MM.1S (cell line): Measurements from ENCODE around the gene SIM1.

ENCODE experiments used
- EZH2 ChIP-seq: fragments of 300-600 bp; sonication (generic); optimal IDR thresholded peaks from 2 replicates; pipeline ENCODE3; 2017; ENCODE audit warnings: low read depth, mild to moderate bottlenecking, antibody characterized with exemption, low read length, mixed read lengths
- TF ChIP-seq, protein P1 (sequence below): fragments of 300-600 bp; sonication (generic); IDR thresholded peaks from 2 replicates; pipeline ENCODE4 v1.5.1; 2016; ENCODE audit warnings: antibody characterized with exemption, low read length, mixed read lengths

DNA sequence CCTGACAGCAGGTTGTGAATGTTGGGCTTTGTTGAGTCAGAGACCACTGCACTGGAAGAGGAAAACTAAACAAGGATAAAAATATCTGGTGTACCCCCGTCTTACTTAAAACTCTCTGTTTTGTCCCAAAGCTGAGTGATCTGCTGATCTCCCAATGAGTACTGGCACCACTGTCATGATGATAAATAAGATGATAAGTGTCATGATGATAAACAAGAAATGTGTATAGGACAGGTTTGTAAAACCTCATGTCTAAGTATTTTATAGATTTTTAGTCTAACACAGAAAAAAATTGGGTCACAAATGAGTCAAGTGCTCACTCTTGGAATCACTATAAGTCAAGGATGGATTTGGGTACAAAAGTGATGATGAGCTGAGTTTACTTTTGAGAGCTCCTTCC, 8.5 kb upstream of the SIM1 start:
- TF ChIP-seq, protein P1, sequence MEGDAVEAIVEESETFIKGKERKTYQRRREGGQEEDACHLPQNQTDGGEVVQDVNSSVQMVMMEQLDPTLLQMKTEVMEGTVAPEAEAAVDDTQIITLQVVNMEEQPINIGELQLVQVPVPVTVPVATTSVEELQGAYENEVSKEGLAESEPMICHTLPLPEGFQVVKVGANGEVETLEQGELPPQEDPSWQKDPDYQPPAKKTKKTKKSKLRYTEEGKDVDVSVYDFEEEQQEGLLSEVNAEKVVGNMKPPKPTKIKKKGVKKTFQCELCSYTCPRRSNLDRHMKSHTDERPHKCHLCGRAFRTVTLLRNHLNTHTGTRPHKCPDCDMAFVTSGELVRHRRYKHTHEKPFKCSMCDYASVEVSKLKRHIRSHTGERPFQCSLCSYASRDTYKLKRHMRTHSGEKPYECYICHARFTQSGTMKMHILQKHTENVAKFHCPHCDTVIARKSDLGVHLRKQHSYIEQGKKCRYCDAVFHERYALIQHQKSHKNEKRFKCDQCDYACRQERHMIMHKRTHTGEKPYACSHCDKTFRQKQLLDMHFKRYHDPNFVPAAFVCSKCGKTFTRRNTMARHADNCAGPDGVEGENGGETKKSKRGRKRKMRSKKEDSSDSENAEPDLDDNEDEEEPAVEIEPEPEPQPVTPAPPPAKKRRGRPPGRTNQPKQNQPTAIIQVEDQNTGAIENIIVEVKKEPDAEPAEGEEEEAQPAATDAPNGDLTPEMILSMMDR, result no peak
- TF ChIP-seq EZH2, result no peak
